ENCODE results near the gene PLEKHG4B. TPM values are rescaled to one million over a fixed set of nuclear protein-coding genes. Genes with fewer than 3 reads are reported as not detected.
A peak's percentile ranks its signal among the peaks of the same experiment; 100 is the strongest.

Gene PLEKHG4B
- polyA plus RNA-seq, 1 of the 3 experiments (the other 2 are of a cell fraction): 0.18 TPM

- Histone ChIP-seq H3K27me3 (ENCODE audit: insufficient read depth) (no peaks in the 10 kb centered on the region), H4K20me1 (ENCODE audit: insufficient read depth) (no peaks in the 10 kb centered on the region), H3K79me2 (ENCODE audit: insufficient read depth) (no peaks in the 10 kb centered on the region), H3K9ac (no peak overlapping the region), H3K4me3 (ENCODE audit: low read depth in 2 of 2, low read length in 1 of 2) (no peak overlapping the region), H3K27ac (ENCODE audit: low read depth in 2 of 2, low read length in 1 of 2) (no peak overlapping the region), H3K9me2 (no peaks in the 10 kb centered on the region), H3K4me1 (ENCODE audit: control insufficient read depth in 1 of 2, insufficient read depth in 2 of 2, low read depth in 1 of 2, low read length in 1 of 2) (peaks cover 0 to 15% of the 10 kb centered on the region in 2 experiments; a peak in 1 of 4 replicates), H3K36me3 (replicated peaks in 1 of 2; ENCODE audit: control insufficient read depth in 1 of 2, insufficient read depth in 2 of 2, low read length in 1 of 2) (no peaks in the 10 kb centered on the region), H3K9me3 (no peaks in the 10 kb centered on the region), H3F3A (replicated peaks; ENCODE audit: insufficient read depth) (no peaks in the 10 kb centered on the region), H2AFZ (ENCODE audit: low read depth) (no peak overlapping the region), H3K4me2 (no peak overlapping the region)
- CTCF ChIA-PET: interaction anchor here (1.2 kb wide), 1 partner anchor 22 kb away, joined by 5 read pairs; no protein-coding TSS in a partner anchor
- 78% methylated on average over 19 of the region's 27 CpGs for WGBS (ENCODE audit: low lambda C conversion rate)
- POLR2A ChIA-PET: no interaction called here
- TF ChIP-seq CHD2 (IDR thresholded peaks at IDR 0.05; ENCODE audit: low read length, partially characterized antibody): no peak
- TF ChIP-seq, protein P1, sequence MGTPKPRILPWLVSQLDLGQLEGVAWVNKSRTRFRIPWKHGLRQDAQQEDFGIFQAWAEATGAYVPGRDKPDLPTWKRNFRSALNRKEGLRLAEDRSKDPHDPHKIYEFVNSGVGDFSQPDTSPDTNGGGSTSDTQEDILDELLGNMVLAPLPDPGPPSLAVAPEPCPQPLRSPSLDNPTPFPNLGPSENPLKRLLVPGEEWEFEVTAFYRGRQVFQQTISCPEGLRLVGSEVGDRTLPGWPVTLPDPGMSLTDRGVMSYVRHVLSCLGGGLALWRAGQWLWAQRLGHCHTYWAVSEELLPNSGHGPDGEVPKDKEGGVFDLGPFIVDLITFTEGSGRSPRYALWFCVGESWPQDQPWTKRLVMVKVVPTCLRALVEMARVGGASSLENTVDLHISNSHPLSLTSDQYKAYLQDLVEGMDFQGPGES (IDR thresholded peaks at IDR 0.05; ENCODE audit: low read depth, low read length): no peak
- no peak for DNase-seq
These were observed 74.7 kb downstream of the PLEKHG4B start for GRCh38 chr5:166441-167372.

- no peak overlapping the region for H2AFZ ChIP-seq (ENCODE audit: low read depth)
- H3K4me2 ChIP-seq: no peak overlapping the region
- no peaks in the 10 kb centered on the region for H3F3A ChIP-seq (replicated peaks; ENCODE audit: insufficient read depth)
- H3K4me1 ChIP-seq (ENCODE audit: control insufficient read depth in 1 of 2, insufficient read depth in 2 of 2, low read depth in 1 of 2, low read length in 1 of 2): peaks cover 0 to 15% of the 10 kb centered on the region in 2 experiments; a peak in 1 of 4 replicates
- H3K9me2 ChIP-seq: no peaks in the 10 kb centered on the region
- H3K27me3 ChIP-seq (ENCODE audit: insufficient read depth): no peaks in the 10 kb centered on the region
- H3K9ac ChIP-seq: no peak overlapping the region
- no peaks in the 10 kb centered on the region for H3K9me3 ChIP-seq
- H3K27ac ChIP-seq (ENCODE audit: low read depth in 2 of 2, low read length in 1 of 2): peak overlapping the region in 1 of 2 experiments; percentile 72; a peak in 1 of 4 replicates
- no peak overlapping the region for H3K4me3 ChIP-seq (ENCODE audit: low read depth in 2 of 2, low read length in 1 of 2)
- TF ChIP-seq, protein P1 (IDR thresholded peaks at IDR 0.05; ENCODE audit: low read depth, low read length): no peak
- TF ChIP-seq, protein P2, sequence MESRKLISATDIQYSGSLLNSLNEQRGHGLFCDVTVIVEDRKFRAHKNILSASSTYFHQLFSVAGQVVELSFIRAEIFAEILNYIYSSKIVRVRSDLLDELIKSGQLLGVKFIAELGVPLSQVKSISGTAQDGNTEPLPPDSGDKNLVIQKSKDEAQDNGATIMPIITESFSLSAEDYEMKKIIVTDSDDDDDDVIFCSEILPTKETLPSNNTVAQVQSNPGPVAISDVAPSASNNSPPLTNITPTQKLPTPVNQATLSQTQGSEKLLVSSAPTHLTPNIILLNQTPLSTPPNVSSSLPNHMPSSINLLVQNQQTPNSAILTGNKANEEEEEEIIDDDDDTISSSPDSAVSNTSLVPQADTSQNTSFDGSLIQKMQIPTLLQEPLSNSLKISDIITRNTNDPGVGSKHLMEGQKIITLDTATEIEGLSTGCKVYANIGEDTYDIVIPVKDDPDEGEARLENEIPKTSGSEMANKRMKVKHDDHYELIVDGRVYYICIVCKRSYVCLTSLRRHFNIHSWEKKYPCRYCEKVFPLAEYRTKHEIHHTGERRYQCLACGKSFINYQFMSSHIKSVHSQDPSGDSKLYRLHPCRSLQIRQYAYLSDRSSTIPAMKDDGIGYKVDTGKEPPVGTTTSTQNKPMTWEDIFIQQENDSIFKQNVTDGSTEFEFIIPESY (IDR thresholded peaks at IDR 0.05; ENCODE audit: borderline replicate concordance, low read depth): no peak
- TF ChIP-seq TAF1 (IDR thresholded peaks at IDR 0.05; ENCODE audit: borderline replicate concordance, low read depth, low read length) (no peak), FOXJ3 (CRISPR knock-in tag; IDR thresholded peaks at IDR 0.05) (no peak), ELF1 (IDR thresholded peaks at IDR 0.05) (no peak), NRF1 (IDR thresholded peaks at IDR 0.05; ENCODE audit: low read depth, low read length) (no peak), FOSL2 (IDR thresholded peaks at IDR 0.05; ENCODE audit: borderline replicate concordance, low read depth) (no peak), EZH2phosphoT487 (IDR thresholded peaks at IDR 0.05; ENCODE audit: borderline replicate concordance, low read depth) (no peak), RFX5 (IDR thresholded peaks at IDR 0.05; ENCODE audit: low read length) (no peak), YY1 (IDR thresholded peaks at IDR 0.05; ENCODE audit: low read depth) (no peak), POLR2AphosphoS5 (IDR thresholded peaks at IDR 0.05; ENCODE audit: low read depth, low read length) (no peak), MXI1 (IDR thresholded peaks at IDR 0.05; ENCODE audit: low read depth, low read length) (no peak), TCF12 (IDR thresholded peaks at IDR 0.05) (no peak)
- ChIA-PET CTCF (interaction anchor here (1.2 kb wide), 1 partner anchor 21 kb away, joined by 5 read pairs; no protein-coding TSS in a partner anchor), POLR2A (no interaction called here)
- 73% methylated on average over 7 of the region's 7 CpGs for WGBS (ENCODE audit: low lambda C conversion rate)
- no peaks in the 10 kb centered on the region for H3K79me2 ChIP-seq (ENCODE audit: insufficient read depth)
- no peaks in the 10 kb centered on the region for H4K20me1 ChIP-seq (ENCODE audit: insufficient read depth)
- H3K36me3 ChIP-seq (replicated peaks in 1 of 2; ENCODE audit: control insufficient read depth in 1 of 2, insufficient read depth in 2 of 2, low read length in 1 of 2): no peaks in the 10 kb centered on the region
- DNase-seq: no peak
These were observed 75.5 kb downstream of the PLEKHG4B start for GRCh38 chr5:167511-167910.

Measured in SK-N-SH (cell line).